Gastroesophageal sphincter (tissue), 4 donors: Measurements from ENCODE around the gene MEIKIN. TPM values are rescaled to one million over a fixed set of nuclear protein-coding genes. Genes with fewer than 3 reads are reported as not detected.

ENCODE experiments used
- ATAC-seq: fragments of 150-250 bp; one replicate; pipeline ENCODE4 v1.9.1; 2016; ENCODE audit warnings: mild to moderate bottlenecking, moderate library complexity
- H3K27ac ChIP-seq, 4 donors: fragments of 200-600 bp; sonication (generic) in 3 of 4; 1 replicate in 3 of 4; 2 replicates in 1 of 4; pipeline ENCODE4 v1.5.1; 2016 to 2019
- H3K27me3 ChIP-seq: fragments of 200-600 bp; sonication (generic); one replicate; pipeline ENCODE4 v1.5.1; 2019
- H3K36me3 ChIP-seq, 2 donors: fragments of 200-600 bp; sonication (generic); one replicate each; pipeline ENCODE4 v1.5.1; 2019; ENCODE audit warnings: control low read depth in 1 of 2
- H3K4me1 ChIP-seq, 3 donors: fragments of 200-600 bp; sonication (generic); 1 replicate in 2 of 3; 2 replicates in 1 of 3; pipeline ENCODE4 v1.5.1; 2016 to 2019; ENCODE audit warnings: control low read depth in 2 of 3
- H3K4me3 ChIP-seq, 2 donors: fragments of 200-600 bp; sonication (generic); one replicate each; pipeline ENCODE4 v1.5.1; 2019; ENCODE audit warnings: mild to moderate bottlenecking in 1 of 2, moderate library complexity in 1 of 2
- H3K9me3 ChIP-seq, 3 donors: fragments of 200-600 bp; sonication (generic); one replicate each; pipeline ENCODE4 v1.5.1; 2017 to 2019; ENCODE audit warnings: control low read depth in 2 of 3
- CTCF ChIP-seq, 4 experiments: fragments of 200-600 bp in 2 of 4; fragments of 450-650 bp in 2 of 4; sonication (generic) in 1 of 4; IDR thresholded peaks; one replicate each; pipeline ENCODE4 v1.5.1; 2017 to 2019; ENCODE audit warnings: antibody characterized with exemption in 4 of 4, mild to moderate bottlenecking in 2 of 4, moderate library complexity in 2 of 4
- EP300 ChIP-seq: sonication (generic); formaldehyde crosslinking; IDR thresholded peaks from one replicate; pipeline ENCODE4 v1.6.1; 2017; ENCODE audit warnings: antibody characterized with exemption, mild to moderate bottlenecking
- POLR2A ChIP-seq, 2 donors: fragments of 450-650 bp; IDR thresholded peaks; one replicate each; pipeline ENCODE4 v1.6.1; 2017; ENCODE audit warnings: antibody characterized with exemption in 2 of 2, mild to moderate bottlenecking in 2 of 2, moderate library complexity in 1 of 2
- POLR2AphosphoS5 ChIP-seq: sonication (generic); formaldehyde crosslinking; IDR thresholded peaks from one replicate; pipeline ENCODE4 v1.6.1; 2017; ENCODE audit warnings: antibody characterized with exemption
- WGBS, 2 donors: methylation state at CpG; one replicate each; pipeline ENCODE4 v1.1.5; 2018; ENCODE audit warnings: low coverage in 1 of 2; 5-methylcytosine and 5-hydroxymethylcytosine counted together
- total RNA-seq, 4 donors: library from RNA; depleted of rRNA; stranded (reverse); fragments of >200 nt; gene quantifications; one replicate each; pipeline ENCODE4 v1.1.0, GENCODE V29; 2016

MEIKIN gene
- total RNA-seq, 4 donors from 2014 or later: 0.66 to 4.0 TPM; not detected in 2

GRCh38 chr5:131984956-131985665 lies 39.6 kb upstream of the MEIKIN start:
- ATAC-seq: no peak
- 89 to 100% methylated on average over 1 to 5 of the region's 8 CpGs for WGBS, 2 donors
- no peak overlapping the region for H3K4me3 ChIP-seq
- no peaks in the 10 kb centered on the region for H3K36me3 ChIP-seq
- H3K4me1 ChIP-seq: peaks cover 0 to 20% (median 10%) of the 10 kb centered on the region in 3 donors
- no peaks in the 10 kb centered on the region for H3K9me3 ChIP-seq
- TF ChIP-seq POLR2A (IDR thresholded peaks at IDR 0.05) (no peak), POLR2AphosphoS5 (no peak), EP300 (no peak), CTCF (IDR thresholded peaks at IDR 0.05) (no peak)
- no peak overlapping the region for H3K27ac ChIP-seq
- no peaks in the 10 kb centered on the region for H3K27me3 ChIP-seq

GRCh38 chr5:131983244-131983771 lies 37.8 kb upstream of the MEIKIN start:
- TF ChIP-seq POLR2A (IDR thresholded peaks at IDR 0.05) (no peak), POLR2AphosphoS5 (no peak), CTCF (IDR thresholded peaks at IDR 0.05) (no peak), EP300 (no peak)
- ATAC-seq: peak; percentile 37
- Histone ChIP-seq H3K27ac (peak overlapping the region in 3 of 4 donors; percentile 0 to 70 (median 19)), H3K36me3 (no peaks in the 10 kb centered on the region), H3K4me1 (peaks cover 0 to 20% (median 10%) of the 10 kb centered on the region in 3 donors), H3K9me3 (no peaks in the 10 kb centered on the region), H3K27me3 (no peaks in the 10 kb centered on the region), H3K4me3 (no peak overlapping the region)
- no CpG with 5 or more reads among the region's 2 CpGs for WGBS, 2 donors

- no peaks in the 10 kb centered on the region for H3K9me3 ChIP-seq
Measured at GRCh38 chr5:131981516-131981915, 36.1 kb upstream of the MEIKIN start.

GRCh38 chr5:131980696-131981095 lies 35.2 kb upstream of the MEIKIN start:
- no peak overlapping the region for H3K27ac ChIP-seq
- H3K4me3 ChIP-seq: no peak overlapping the region
- no peak for ATAC-seq
- no peaks in the 10 kb centered on the region for H3K27me3 ChIP-seq
- H3K9me3 ChIP-seq: no peaks in the 10 kb centered on the region
- no peaks in the 10 kb centered on the region for H3K36me3 ChIP-seq
- TF ChIP-seq EP300 (no peak), POLR2A (IDR thresholded peaks at IDR 0.05) (no peak), CTCF (IDR thresholded peaks at IDR 0.05) (no peak), POLR2AphosphoS5 (no peak)
- WGBS, 2 donors: 69 to 87% methylated on average over 3 to 4 of the region's 4 CpGs
- peaks cover 0 to 20% (median 10%) of the 10 kb centered on the region in 3 donors for H3K4me1 ChIP-seq

More at GRCh38 chr5:131981516-131981915, 36.1 kb upstream of the MEIKIN start:
- Histone ChIP-seq H3K27me3 (no peaks in the 10 kb centered on the region), H3K36me3 (no peaks in the 10 kb centered on the region), H3K27ac (no peak overlapping the region), H3K4me3 (no peak overlapping the region), H3K4me1 (peaks cover 0 to 20% (median 10%) of the 10 kb centered on the region in 3 donors)
- no peak for ATAC-seq
- WGBS, 2 donors: 30 to 78% methylated on average over 2 to 4 of the region's 4 CpGs
- no peak for TF ChIP-seq POLR2AphosphoS5
- no peak for TF ChIP-seq CTCF (IDR thresholded peaks at IDR 0.05)
- TF ChIP-seq POLR2A (IDR thresholded peaks at IDR 0.05): no peak
- TF ChIP-seq EP300: no peak

GRCh38 chr5:131979816-131980215 lies 34.4 kb upstream of the MEIKIN start:
- H3K4me3 ChIP-seq: no peak overlapping the region
- H3K27me3 ChIP-seq: no peaks in the 10 kb centered on the region
- no peak for TF ChIP-seq POLR2A (IDR thresholded peaks at IDR 0.05)
- TF ChIP-seq POLR2AphosphoS5: no peak
- TF ChIP-seq EP300: no peak
- no peak for TF ChIP-seq CTCF (IDR thresholded peaks at IDR 0.05)
- 65 to 67% methylated on average over 2 of the region's 4 CpGs for WGBS, 2 donors
- no peaks in the 10 kb centered on the region for H3K9me3 ChIP-seq
- peaks cover 0 to 20% (median 10%) of the 10 kb centered on the region in 3 donors for H3K4me1 ChIP-seq
- no peak overlapping the region for H3K27ac ChIP-seq
- ATAC-seq: no peak
- H3K36me3 ChIP-seq: no peaks in the 10 kb centered on the region
